IMR-90 (cell line): Measurements from ENCODE around the gene PRELID1. TPM values are rescaled to one million over a fixed set of nuclear protein-coding genes. Genes with fewer than 3 reads are reported as not detected.

Experiments
- ATAC-seq: fragments of 200-7000 bp; cut with Tn5 transposase; 2 replicates; pipeline ENCODE4 v1.9.1; 2020; ENCODE audit warnings: low read depth, mild to moderate bottlenecking, moderate library complexity
- BruUV-seq: library from RNA; stranded (reverse); fragments of 400-500 nt; replicated peaks from 2 replicates; lab custom pipeline; 2021; lab: Mats Ljungman, UMichigan
- CTCF ChIA-PET: fragments of 300-600 bp; formaldehyde crosslinking; extraction: SDS; loops from one replicate; lab custom pipeline; 2021; ENCODE audit warnings: antibody characterized with exemption; lab: Yijun Ruan, JAX
- POLR2A ChIA-PET: fragments of 300-600 bp; sonication (Branson Sonifier 250); formaldehyde crosslinking; loops from one replicate; lab custom pipeline; 2022; ENCODE audit warnings: antibody characterized with exemption; ENCODE audit not compliant: unreplicated experiment; lab: Charles Lee
- DNase-seq: peaks from one replicate; pipeline ENCODE4 v3.0.0; 2013
- H2AFZ ChIP-seq: replicated peaks from 2 replicates; pipeline ENCODE3; 2013; ENCODE audit warnings: low read length, mild to moderate bottlenecking; ENCODE audit not compliant: poor library complexity
- H2AK5ac ChIP-seq: 2 replicates; pipeline ENCODE4 v1.6.1; 2013; ENCODE audit warnings: low read depth, low read length, inconsistent platforms
- H2AK9ac ChIP-seq: replicated peaks from 2 replicates; pipeline ENCODE3; 2013; ENCODE audit warnings: mild to moderate bottlenecking, low read depth, low read length, moderate library complexity; ENCODE audit not compliant: poor library complexity
- H2BK120ac ChIP-seq: 2 replicates; pipeline ENCODE4 v1.6.1; 2013; ENCODE audit warnings: low read depth, low read length, inconsistent platforms
- H2BK15ac ChIP-seq: 3 replicates; pipeline ENCODE4 v1.6.1; 2013; ENCODE audit warnings: low read depth, low read length, inconsistent platforms
- H2BK20ac ChIP-seq: 2 replicates; pipeline ENCODE4 v1.6.1; 2013; ENCODE audit warnings: low read depth, mild to moderate bottlenecking, inconsistent platforms, low read length, moderate library complexity
- H2BK5ac ChIP-seq: 2 replicates; pipeline ENCODE4 v1.6.1; 2013; ENCODE audit warnings: mild to moderate bottlenecking, low read depth, low read length, inconsistent platforms; ENCODE audit not compliant: poor library complexity, severe bottlenecking
- H3K14ac ChIP-seq: replicated peaks from 2 replicates; pipeline ENCODE4 v1.6.1; 2013; ENCODE audit warnings: low read depth, low read length, inconsistent platforms
- H3K18ac ChIP-seq: 2 replicates; pipeline ENCODE4 v1.6.1; 2013; ENCODE audit warnings: low read depth, low read length, control low read depth
- H3K23ac ChIP-seq: 2 replicates; pipeline ENCODE4 v1.6.1; 2013; ENCODE audit warnings: low read depth, low read length, inconsistent platforms
- H3K27ac ChIP-seq: 2 replicates; pipeline ENCODE4 v1.5.1; 2013; ENCODE audit warnings: mild to moderate bottlenecking, control low read depth, low read length; ENCODE audit not compliant: insufficient read depth
- H3K27me3 ChIP-seq: 2 replicates; pipeline ENCODE4 v1.6.1; 2013; ENCODE audit warnings: low read length; ENCODE audit not compliant: control insufficient read depth, insufficient read depth
- H3K36me3 ChIP-seq: 2 replicates; pipeline ENCODE4 v1.6.1; 2013; ENCODE audit warnings: low read length, mixed read lengths; ENCODE audit not compliant: control insufficient read depth, insufficient read depth
- H3K4ac ChIP-seq: 2 replicates; pipeline ENCODE4 v1.6.1; 2013; ENCODE audit warnings: low read depth, low read length, inconsistent platforms
- H3K4me1 ChIP-seq: 2 replicates; pipeline ENCODE4 v1.6.1; 2013; ENCODE audit warnings: low read length, mixed read lengths; ENCODE audit not compliant: control insufficient read depth, insufficient read depth
- H3K4me2 ChIP-seq: 2 replicates; pipeline ENCODE4 v1.6.1; 2013; ENCODE audit warnings: low read depth, mild to moderate bottlenecking, control low read depth, low read length, moderate library complexity
- H3K4me3 ChIP-seq: 2 replicates; pipeline ENCODE4 v1.5.1; 2013; ENCODE audit warnings: low read depth, mild to moderate bottlenecking, control low read depth, low read length, moderate library complexity; ENCODE audit not compliant: insufficient read depth
- H3K56ac ChIP-seq: 2 replicates; pipeline ENCODE4 v1.6.1; 2013; ENCODE audit warnings: low read length, inconsistent platforms; ENCODE audit not compliant: insufficient read depth; ENCODE audit errors: extremely low read depth
- H3K79me1 ChIP-seq, 2 experiments: 2 replicates each; pipeline ENCODE4 v1.6.1; 2013; ENCODE audit warnings: low read length in 2 of 2, inconsistent platforms in 1 of 2, low read depth in 1 of 2
- H3K9ac ChIP-seq: 2 replicates; pipeline ENCODE4 v1.6.1; 2013; ENCODE audit warnings: low read depth, low read length, control low read depth
- H3K9me1 ChIP-seq: 2 replicates; pipeline ENCODE4 v1.6.1; 2013; ENCODE audit warnings: low read length, inconsistent platforms; ENCODE audit not compliant: insufficient read depth
- H3K9me3 ChIP-seq: 2 replicates; pipeline ENCODE4 v1.6.1; 2013; ENCODE audit warnings: low read length; ENCODE audit not compliant: control insufficient read depth, insufficient read depth
- H4K20me1 ChIP-seq: 2 replicates; pipeline ENCODE4 v1.6.1; 2013; ENCODE audit warnings: low read length, inconsistent platforms; ENCODE audit not compliant: insufficient read depth
- H4K5ac ChIP-seq: 2 replicates; pipeline ENCODE4 v1.6.1; 2013; ENCODE audit warnings: mild to moderate bottlenecking, low read depth, low read length, control low read depth
- H4K8ac ChIP-seq, 2 experiments: 2 replicates each; pipeline ENCODE4 v1.6.1; 2013; ENCODE audit warnings: low read depth in 2 of 2, low read length in 2 of 2, control low read depth in 1 of 2, inconsistent platforms in 1 of 2
- H4K91ac ChIP-seq: 2 replicates; pipeline ENCODE4 v1.6.1; 2013; ENCODE audit warnings: low read depth, low read length, inconsistent platforms; ENCODE audit not compliant: insufficient read depth
- BHLHE40 ChIP-seq: fragments of 150-350 bp; IDR thresholded peaks from 2 replicates; pipeline ENCODE4 v1.6.1; 2016; ENCODE audit warnings: mild to moderate bottlenecking, low read depth, low read length
- CEBPB ChIP-seq: IDR thresholded peaks from 2 replicates; pipeline ENCODE4 v1.6.1; 2012; ENCODE audit warnings: low read depth, low read length, improper control_type of control experiment
- CHD1 ChIP-seq: IDR thresholded peaks from 2 replicates; pipeline ENCODE4 v1.6.1; 2012; ENCODE audit warnings: low read depth, low read length, improper control_type of control experiment
- CTCF ChIP-seq: conservative IDR thresholded peaks from 2 replicates; pipeline ENCODE4 v1.5.1; 2012; ENCODE audit warnings: mild to moderate bottlenecking, low read depth, low read length, improper control_type of control experiment
- FOS ChIP-seq: fragments of 150-350 bp; IDR thresholded peaks from 2 replicates; pipeline ENCODE4 v1.6.1; 2016; ENCODE audit warnings: low read depth, low read length
- MAFK ChIP-seq: IDR thresholded peaks from 2 replicates; pipeline ENCODE4 v1.6.1; 2012; ENCODE audit warnings: low read depth, low read length, improper control_type of control experiment
- MAZ ChIP-seq: IDR thresholded peaks from 2 replicates; pipeline ENCODE4 v1.6.1; 2012; ENCODE audit warnings: low read depth, mild to moderate bottlenecking, low read length, improper control_type of control experiment, moderate library complexity, borderline replicate concordance
- MXI1 ChIP-seq: IDR thresholded peaks from 2 replicates; pipeline ENCODE4 v1.6.1; 2012; ENCODE audit warnings: low read depth, mild to moderate bottlenecking, low read length, moderate library complexity, borderline replicate concordance
- NFE2L2 ChIP-seq: fragments of 150-350 bp; IDR thresholded peaks from 2 replicates; pipeline ENCODE4 v1.6.1; 2016; ENCODE audit warnings: low read depth, mild to moderate bottlenecking, low read length
- RAD21 ChIP-seq: IDR thresholded peaks from 2 replicates; pipeline ENCODE4 v1.6.1; 2012; ENCODE audit warnings: low read length, improper control_type of control experiment
- RCOR1 ChIP-seq: IDR thresholded peaks from 2 replicates; pipeline ENCODE4 v1.6.1; 2012; ENCODE audit warnings: mild to moderate bottlenecking, low read length, improper control_type of control experiment; ENCODE audit not compliant: insufficient replicate concordance
- RFX5 ChIP-seq: IDR thresholded peaks from 2 replicates; pipeline ENCODE4 v1.8.0; 2012; ENCODE audit warnings: low read depth, mild to moderate bottlenecking, low read length, moderate library complexity
- SMC3 ChIP-seq: fragments of 150-350 bp; IDR thresholded peaks from 2 replicates; pipeline ENCODE4 v1.6.1; 2016; ENCODE audit warnings: low read depth, mild to moderate bottlenecking, antibody characterized with exemption, low read length, moderate library complexity
- USF2 ChIP-seq: fragments of 150-350 bp; IDR thresholded peaks from 2 replicates; pipeline ENCODE4 v1.6.1; 2017; ENCODE audit warnings: mild to moderate bottlenecking, antibody characterized with exemption, low read length, low read depth
- WGBS, 2 experiments: methylation state at CpG; one replicate each; pipeline versions ENCODE4 v1.1.5 to v1.1.7; 2013; ENCODE audit warnings: missing lambda C conversion rate in 2 of 2; ENCODE audit not compliant: insufficient read length in 1 of 2; ENCODE audit errors: extremely low coverage in 2 of 2; 5-methylcytosine and 5-hydroxymethylcytosine counted together
- dilution Hi-C: fragments of 300-500 bp; cut with HindIII; formaldehyde crosslinking; loops from one replicate; pipeline ENCODE4 v1.14.3; 2018; ENCODE audit warnings: low sequenced_read_pairs; ENCODE audit not compliant: unreplicated experiment
- in situ Hi-C: fragments of 300-500 bp; cut with MboI; formaldehyde crosslinking; loops from 3 replicates; pipeline ENCODE4 v1.14.3; 2019; ENCODE audit warnings: low sequenced_read_pairs, inconsistent platforms, mixed read lengths
- intact Hi-C: fragments of 100-400 bp; cut with micrococcal nuclease; formaldehyde crosslinking; loops from 2 replicates; pipeline ENCODE4 v1.10.0; 2022
- polyA plus RNA-seq, 3 experiments: library from polyadenylated mRNA; depleted of rRNA; stranded (reverse); fragments of >200 nt; gene quantifications; 2 replicates each; pipeline ENCODE4 v1.2.3, GENCODE V29; 2012; ENCODE audit warnings: low replicate concordance in 1 of 3
- total RNA-seq: library from RNA; depleted of rRNA; stranded (reverse); fragments of >200 nt; gene quantifications from 2 replicates; pipeline ENCODE4 v1.2.3, GENCODE V29; 2012

Gene PRELID1
- total and polyA plus RNA-seq, 2 of the 4 experiments (the other 2 are of a cell fraction), result 116 to 239 TPM

GRCh38 chr5:177317959-177318377 lies 14.4 kb downstream of the PRELID1 start:
- Histone ChIP-seq H2AK5ac (no peak overlapping the region), H2BK20ac (no peak overlapping the region), H3K36me3 (no peaks in the 10 kb centered on the region), H3K27ac (no peak overlapping the region), H4K91ac (no peak overlapping the region), H2BK120ac (no peak overlapping the region), H3K4me1 (peaks cover under 1% of the 10 kb centered on the region; the same call in 1 of the 2 replicates), H3K9me1 (peaks cover 6% of the 10 kb centered on the region; the same call in 1 of the 2 replicates), H3K14ac (no peak overlapping the region), H2BK15ac (no peak overlapping the region), H4K8ac (no peak overlapping the region), H2AFZ (no peak overlapping the region), H3K4ac (no peak overlapping the region), H3K9ac (no peak overlapping the region), H3K23ac (no peak overlapping the region), H3K79me1 (peaks cover 0 to 15% of the 10 kb centered on the region in 2 experiments; a peak in 1 of 4 replicates), H3K56ac (no peak overlapping the region), H2BK5ac (no peak overlapping the region), H3K4me2 (no peak overlapping the region), H3K18ac (no peak overlapping the region), H2AK9ac (no peak overlapping the region), H4K20me1 (peaks cover 11% of the 10 kb centered on the region; the same call in 1 of the 2 replicates), H3K9me3 (no peaks in the 10 kb centered on the region), H4K5ac (no peak overlapping the region), H3K27me3 (no peaks in the 10 kb centered on the region), H3K4me3 (no peak overlapping the region)
- POLR2A ChIA-PET, result no interaction called here
- 71% methylated on average over 3 of the region's 7 CpGs; no CpG with 5 or more reads in 1 of the 2 experiments for WGBS, 2 experiments
- TF ChIP-seq USF2, result no peak
- peak; percentile 26; the same call in 1 of the 2 replicates for TF ChIP-seq MAZ
- TF ChIP-seq CHD1, result no peak
- peak; percentile 79 for TF ChIP-seq CEBPB
- TF ChIP-seq NFE2L2, result no peak
- peak; percentile 73 for TF ChIP-seq SMC3
- TF ChIP-seq RFX5, result no peak
- TF ChIP-seq MAFK, result no peak
- TF ChIP-seq RCOR1, result no peak
- TF ChIP-seq FOS, result no peak
- TF ChIP-seq RAD21, result peak; percentile 88
- peak; percentile 95 for TF ChIP-seq CTCF
- TF ChIP-seq BHLHE40, result no peak
- TF ChIP-seq MXI1, result no peak
- in situ Hi-C loops (no loop called here), intact Hi-C loops (loop anchor here (1.0 to 2.0 kb wide), 2 partner anchors 136 to 183 kb away; no protein-coding TSS in a partner anchor), dilution Hi-C loops (no loop called here)
- peak; percentile 80 for DNase-seq
- CTCF ChIA-PET, result interaction anchor here (0.9 kb wide), 1 partner anchor 10 kb away, joined by 5 read pairs; no protein-coding TSS in a partner anchor
- peak; percentile 92 for ATAC-seq
- no TSS peak for BruUV-seq
